Endothelial cell of umbilical vein (primary cell): ENCODE data around the gene DDR1.

ENCODE experiments used
- CTCF ChIP-seq, 2 donors: IDR thresholded peaks; 1 replicate in 1 of 2; 2 replicates in 1 of 2; pipeline ENCODE4 v1.5.1; 2011; ENCODE audit warnings: low read length in 2 of 2, mild to moderate bottlenecking in 2 of 2, moderate library complexity in 2 of 2, control low read depth in 1 of 2, inconsistent platforms in 1 of 2, low read depth in 1 of 2; ENCODE audit not compliant: insufficient read depth in 1 of 2; ENCODE audit errors: extremely low read depth in 1 of 2
- EZH2 ChIP-seq: IDR thresholded peaks from 2 replicates; pipeline ENCODE4 v1.6.1; 2012; ENCODE audit warnings: borderline replicate concordance, low read depth, mild to moderate bottlenecking, moderate library complexity, low read length, inconsistent platforms; ENCODE audit not compliant: severe bottlenecking
- FOS ChIP-seq: IDR thresholded peaks from 2 replicates; pipeline ENCODE4 v1.6.1; 2011; ENCODE audit warnings: mild to moderate bottlenecking, low read length, moderate library complexity, borderline replicate concordance; ENCODE audit not compliant: insufficient read depth
- MAX ChIP-seq: IDR thresholded peaks from 2 replicates; pipeline ENCODE4 v1.6.1; 2011; ENCODE audit not compliant: insufficient read depth, insufficient read length
- POLR2A ChIP-seq: IDR thresholded peaks from 2 replicates; pipeline ENCODE4 v1.6.1; 2012; ENCODE audit warnings: low read depth, mild to moderate bottlenecking, control low read depth, low read length
- POLR2AphosphoS5 ChIP-seq: IDR thresholded peaks from 2 replicates; pipeline ENCODE4 v1.6.1; 2012; ENCODE audit warnings: low read depth, mild to moderate bottlenecking, control low read depth, low read length, moderate library complexity; ENCODE audit not compliant: insufficient read depth

DNA sequence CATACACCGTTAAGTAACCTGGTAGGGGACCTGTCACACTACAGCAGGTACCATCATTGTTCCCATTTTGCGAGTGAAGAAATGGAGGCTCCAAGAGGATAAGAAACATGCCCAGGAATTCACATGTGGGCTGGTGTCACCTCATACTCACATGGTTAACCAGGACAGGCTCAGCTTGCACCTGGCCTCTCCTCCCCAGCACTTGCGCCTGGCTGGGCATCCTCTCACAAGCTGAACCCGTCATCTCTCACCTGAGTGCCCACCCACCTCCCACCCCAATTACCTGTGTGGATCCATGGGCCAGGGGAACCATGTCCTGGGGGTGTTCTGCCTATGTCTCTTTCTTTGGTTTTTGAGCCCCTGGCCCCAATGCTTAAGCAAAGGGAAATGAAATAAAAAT is 46.2 kb downstream of the DDR1 start:
- no peak for TF ChIP-seq CTCF (IDR thresholded peaks at IDR 0.05; ENCODE audit: extremely low read depth in 1 of 2, insufficient read depth in 1 of 2, low read depth in 1 of 2, low read length in 2 of 2)
- TF ChIP-seq MAX = no peak
- TF ChIP-seq EZH2 = no peak
- no peak for TF ChIP-seq POLR2A
- no peak for TF ChIP-seq FOS
- no peak for TF ChIP-seq POLR2AphosphoS5
